Spleen (tissue), 11 donors: ENCODE measurements around the gene TOPAZ1. TPM values are rescaled to one million over a fixed set of nuclear protein-coding genes. Genes with fewer than 3 reads are reported as not detected.
"Not testable (repeated sequence)": the region's sequence is repeated elsewhere in the genome, so short reads cannot be mapped to it uniquely, and the experiment has no call there.

Experiments used
- DNase-seq: peaks from one replicate; pipeline ENCODE4 v3.0.0-alpha.2; 2020
- H3K27ac ChIP-seq, 8 donors: fragments of 200-600 bp; sonication (generic) in 7 of 8; 1 replicate in 4 of 8; 2 replicates in 4 of 8; pipeline versions ENCODE4 v1.5.0 to v1.8.0; 2016 to 2021; ENCODE audit warnings: inconsistent platforms in 4 of 8, mild to moderate bottlenecking in 4 of 8, moderate library complexity in 1 of 8
- H3K27me3 ChIP-seq, 7 donors: fragments of 200-600 bp; sonication (generic) in 6 of 7; replicated peaks in 1 of 7; 1 replicate in 4 of 7; 2 replicates in 3 of 7; pipeline versions ENCODE4 v1.5.0 to v1.8.0; 2016 to 2021; ENCODE audit warnings: inconsistent platforms in 3 of 7, mild to moderate bottlenecking in 1 of 7
- H3K36me3 ChIP-seq, 6 donors: fragments of 200-600 bp; sonication (generic) in 5 of 6; 1 replicate in 4 of 6; 2 replicates in 2 of 6; pipeline versions ENCODE4 v1.5.0 to v1.8.0; 2016 to 2021; ENCODE audit warnings: inconsistent platforms in 2 of 6
- H3K4me1 ChIP-seq, 6 donors: fragments of 200-600 bp; sonication (generic) in 5 of 6; 1 replicate in 3 of 6; 2 replicates in 3 of 6; pipeline versions ENCODE4 v1.5.0 to v1.8.0; 2016 to 2021; ENCODE audit warnings: inconsistent platforms in 3 of 6
- H3K4me3 ChIP-seq, 8 donors: fragments of 200-600 bp; sonication (generic) in 7 of 8; 1 replicate in 4 of 8; 2 replicates in 4 of 8; pipeline versions ENCODE4 v1.5.0 to v1.8.0; 2016 to 2021; ENCODE audit warnings: inconsistent platforms in 4 of 8, mild to moderate bottlenecking in 4 of 8, moderate library complexity in 2 of 8
- H3K9me3 ChIP-seq, 8 donors: fragments of 200-600 bp; sonication (generic) in 7 of 8; 1 replicate in 4 of 8; 2 replicates in 4 of 8; pipeline versions ENCODE4 v1.5.0 to v1.8.0; 2016 to 2021; ENCODE audit warnings: inconsistent platforms in 4 of 8
- CTCF ChIP-seq, 11 experiments: fragments of 200-600 bp in 7 of 11; fragments of 450-650 bp in 4 of 11; sonication (generic) in 4 of 11; IDR thresholded peaks in 8 of 11; conservative IDR thresholded peaks in 3 of 11; 1 replicate in 7 of 11; 2 replicates in 4 of 11; pipeline versions ENCODE4 v1.4.0 to v1.8.0; 2016 to 2021; ENCODE audit warnings: antibody characterized with exemption in 11 of 11, inconsistent platforms in 4 of 11, mild to moderate bottlenecking in 1 of 11
- POLR2A ChIP-seq, 3 donors: fragments of 450-650 bp; IDR thresholded peaks; one replicate each; pipeline ENCODE4 v1.5.1; 2017; ENCODE audit warnings: antibody characterized with exemption in 3 of 3, mild to moderate bottlenecking in 1 of 3
- POLR2AphosphoS5 ChIP-seq, 3 donors: sonication (generic); formaldehyde crosslinking; IDR thresholded peaks; one replicate each; pipeline ENCODE4 v1.5.1; 2017; ENCODE audit warnings: antibody characterized with exemption in 3 of 3
- WGBS, 5 donors: extraction: QIAGEN DNeasy Blood & Tissue Kit in 3 of 5; methylation state at CpG; one replicate each; pipeline versions ENCODE4 v1.1.5 to v1.1.7; 2013 to 2018; 5-methylcytosine and 5-hydroxymethylcytosine counted together
- intact Hi-C: fragments of 100-400 bp; cut with DNase I; formaldehyde crosslinking; loops from one replicate; pipeline ENCODE4 v1.15.0; 2023; ENCODE audit warnings: low total_unique reads
- polyA plus RNA-seq, 3 donors: library from polyadenylated mRNA; stranded (reverse); fragments of 200-250 nt; gene quantifications; one replicate each; pipeline ENCODE4 v1.2.1, GENCODE V29; 2013
- total RNA-seq, 7 donors: library from RNA; depleted of rRNA in 3 of 7; stranded (reverse); fragments of >200 nt in 3 of 7; fragmentation: NEBNext Ultra II Directional in 4 of 7; extraction: Animal tissue kit (Norgen Biotek cat#: 25700) in 4 of 7; gene quantifications; one replicate each; pipeline versions ENCODE4 v1.1.0 to v1.2.1, GENCODE V29; 2016 to 2021
- donor health status: healthy with polysubstance abuse.
- donor health status: DM: no; HTN: no; CAD: no; lungs with moderate emphysema.
- donor health status: DM: no; HTN: no; CAD: no.
- donor health status: Bipolar disorder and iron deficiency.
- donor health status: healthy.
- donor health status: DM: no; HTN: no; CAD: no.
- donor health status: DM: yes; HTN: yes; CAD: no.

The TOPAZ1 gene
- total and polyA plus RNA-seq, 10 donors, result not detected

DNA sequence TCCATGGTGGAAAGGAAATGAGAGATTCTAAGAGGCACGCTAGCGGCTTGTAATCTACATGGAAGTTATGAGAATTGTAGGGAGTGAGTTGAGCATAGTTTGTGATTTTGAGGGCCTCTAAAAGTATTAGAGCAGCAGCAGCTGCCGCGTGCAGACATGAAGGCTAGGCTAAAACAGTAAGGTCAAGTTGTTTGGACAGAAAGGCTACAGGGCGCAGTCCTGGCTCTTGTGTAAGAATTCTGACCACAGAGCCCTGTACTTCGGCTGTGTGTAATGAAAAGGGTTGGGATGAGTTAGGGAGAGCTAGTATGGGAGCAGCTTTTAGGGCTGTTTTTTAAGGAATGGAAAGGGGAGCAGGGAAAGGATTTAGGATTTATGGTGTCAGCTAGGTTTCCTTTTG lies 104.9 kb downstream of the TOPAZ1 start:
- WGBS, 5 donors, result 71 to 83% (median 72%) methylated on average over 6 of the region's 6 CpGs
- peak in 1 of 3 donors; percentile 45 for TF ChIP-seq POLR2AphosphoS5 (IDR thresholded peaks at IDR 0.05)
- intact Hi-C loops, H3K4me3 ChIP-seq, H3K36me3 ChIP-seq, H3K27me3 ChIP-seq, DNase-seq, H3K9me3 ChIP-seq: not testable (repeated sequence)
- H3K27ac ChIP-seq, result peak overlapping the region in 7 of 8 donors; percentile 39 to 75 (median 62)
- peaks cover 0 to 31% (median 12%) of the 10 kb centered on the region in 6 donors for H3K4me1 ChIP-seq

GRCh38 chr3:44348993-44349392 lies 107.3 kb downstream of the TOPAZ1 start:
- no peak overlapping the region for H3K4me3 ChIP-seq
- TF ChIP-seq CTCF (IDR thresholded peaks at IDR 0.05 in 8 of 11, conservative IDR thresholded peaks at IDR 0.05 in 3 of 11) (no peak), POLR2A (IDR thresholded peaks at IDR 0.05) (no peak), POLR2AphosphoS5 (IDR thresholded peaks at IDR 0.05) (no peak)
- peaks cover 0 to 12% (median 0%) of the 10 kb centered on the region in 6 donors for H3K36me3 ChIP-seq
- no peak for DNase-seq
- intact Hi-C loops, result no loop called here
- no peaks in the 10 kb centered on the region for H3K27me3 ChIP-seq
- WGBS, 5 donors, result 88 to 94% (median 94%) methylated on average over 6 of the region's 6 CpGs
- H3K9me3 ChIP-seq, result no peaks in the 10 kb centered on the region
- peaks cover 0 to 19% (median 4%) of the 10 kb centered on the region in 6 donors for H3K4me1 ChIP-seq
- no peak overlapping the region for H3K27ac ChIP-seq

DNA sequence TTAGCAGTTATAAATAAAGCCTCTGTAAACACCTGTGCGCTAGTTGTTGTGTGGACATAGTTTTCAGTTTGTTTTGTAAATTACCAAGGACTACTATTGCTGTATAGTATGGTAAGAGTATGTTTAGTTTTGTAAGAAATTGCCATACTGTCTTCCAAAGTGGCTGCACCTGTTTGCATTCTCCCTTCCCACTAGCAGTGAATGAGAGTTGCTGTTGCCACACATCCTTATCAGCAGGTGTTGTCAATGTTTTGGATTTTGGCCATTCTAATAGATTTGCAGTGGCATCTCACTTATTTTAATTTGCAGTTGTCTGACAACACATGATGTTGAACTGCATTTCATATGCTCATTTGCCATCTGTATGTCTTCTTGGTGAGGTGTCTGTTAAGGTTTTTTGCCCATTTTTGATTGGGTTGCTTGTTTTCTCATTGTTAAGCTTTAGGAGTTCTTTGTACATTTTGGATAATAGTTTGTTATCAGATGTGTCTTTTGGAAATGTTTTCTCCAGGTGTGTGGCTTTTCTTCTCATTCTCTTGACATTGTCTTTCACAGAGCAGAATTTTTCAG lies 111.8 kb downstream of the TOPAZ1 start:
- H3K27ac ChIP-seq, result no peak overlapping the region
- WGBS, 5 donors, result 100% methylated on average over 1 of the region's 1 CpG
- no peaks in the 10 kb centered on the region for H3K9me3 ChIP-seq
- no peak overlapping the region for H3K4me3 ChIP-seq
- no peak for TF ChIP-seq CTCF (IDR thresholded peaks at IDR 0.05 in 8 of 11, conservative IDR thresholded peaks at IDR 0.05 in 3 of 11)
- no peak for TF ChIP-seq POLR2A (IDR thresholded peaks at IDR 0.05)
- no peak for TF ChIP-seq POLR2AphosphoS5 (IDR thresholded peaks at IDR 0.05)
- no peak for DNase-seq
- H3K4me1 ChIP-seq, result peaks cover 0 to 10% (median 4%) of the 10 kb centered on the region in 6 donors
- intact Hi-C loops, result no loop called here
- peaks cover 0 to 49% (median 8%) of the 10 kb centered on the region in 6 donors for H3K36me3 ChIP-seq
- H3K27me3 ChIP-seq, result no peaks in the 10 kb centered on the region

- 38 to 63% (median 46%) methylated on average over 2 of the region's 2 CpGs for WGBS, 5 donors
- DNase-seq, result no peak
- intact Hi-C loops, result no loop called here
Observed at GRCh38 chr3:44355362-44356033, 113.8 kb downstream of the TOPAZ1 start.

GRCh38 chr3:44359146-44359751 lies 117.6 kb downstream of the TOPAZ1 start:
- DNase-seq, result no peak
- H3K9me3 ChIP-seq, result no peaks in the 10 kb centered on the region
- no peaks in the 10 kb centered on the region for H3K27me3 ChIP-seq
- intact Hi-C loops, result no loop called here
- H3K4me1 ChIP-seq, result peaks cover 0 to 10% (median 4%) of the 10 kb centered on the region in 6 donors
- H3K4me3 ChIP-seq, result no peak overlapping the region
- 81 to 90% (median 83%) methylated on average over 3 of the region's 3 CpGs for WGBS, 5 donors
- peaks cover 0 to 81% (median 13%) of the 10 kb centered on the region in 6 donors for H3K36me3 ChIP-seq
- no peak overlapping the region for H3K27ac ChIP-seq
- no peak for TF ChIP-seq POLR2AphosphoS5 (IDR thresholded peaks at IDR 0.05)
- TF ChIP-seq POLR2A (IDR thresholded peaks at IDR 0.05), result no peak
- TF ChIP-seq CTCF (IDR thresholded peaks at IDR 0.05 in 8 of 11, conservative IDR thresholded peaks at IDR 0.05 in 3 of 11), result no peak

More at GRCh38 chr3:44355362-44356033, 113.8 kb downstream of the TOPAZ1 start:
- no peak for TF ChIP-seq POLR2AphosphoS5 (IDR thresholded peaks at IDR 0.05)
- Histone ChIP-seq H3K4me1 (peaks cover 0 to 10% (median 4%) of the 10 kb centered on the region in 6 donors), H3K9me3 (no peaks in the 10 kb centered on the region), H3K27me3 (no peaks in the 10 kb centered on the region), H3K27ac (peak overlapping the region in 3 of 8 donors; percentile 11 to 31 (median 26)), H3K36me3 (peaks cover 0 to 68% (median 13%) of the 10 kb centered on the region in 6 donors), H3K4me3 (no peak overlapping the region)
